AG09309 (cell line): ENCODE data around the gene DENND4A.

Experiments used
- DNase-seq: peaks from one replicate; pipeline ENCODE4 v3.0.0-alpha.2; 2010; ENCODE audit warnings: low read depth
- H3K4me3 ChIP-seq: 2 replicates; pipeline ENCODE4 v1.5.1; 2011; ENCODE audit warnings: mild to moderate bottlenecking, low read depth, low read length, moderate library complexity; ENCODE audit not compliant: control insufficient read depth
- TF ChIP-seq, protein P1 (sequence below): IDR thresholded peaks from 2 replicates; pipeline ENCODE4 v1.5.1; 2011; ENCODE audit warnings: mild to moderate bottlenecking, low read depth, low read length, inconsistent platforms; ENCODE audit not compliant: insufficient read depth, control insufficient read depth; ENCODE audit errors: missing control alignments

The DENND4A gene

DNA sequence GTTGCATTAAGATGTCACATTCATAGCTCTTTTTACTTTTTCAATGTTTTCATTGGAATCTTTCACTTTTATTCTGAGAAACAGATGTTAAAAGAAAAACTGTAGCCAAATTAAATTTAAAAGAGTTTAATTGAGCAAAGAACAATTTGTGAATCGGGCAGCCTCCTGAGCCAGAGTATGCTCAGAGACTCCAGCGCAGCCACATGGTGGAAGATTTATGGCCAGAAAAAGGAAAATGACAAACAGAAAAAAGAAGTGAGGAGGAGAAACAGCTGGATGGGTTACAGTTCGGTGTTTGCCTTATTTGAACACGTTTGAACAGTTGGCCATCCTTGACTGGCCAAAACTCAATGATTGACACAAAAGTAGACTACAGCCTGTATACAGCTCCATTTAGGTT is 43.4 kb upstream of the DENND4A start:
- TF ChIP-seq, protein P1, sequence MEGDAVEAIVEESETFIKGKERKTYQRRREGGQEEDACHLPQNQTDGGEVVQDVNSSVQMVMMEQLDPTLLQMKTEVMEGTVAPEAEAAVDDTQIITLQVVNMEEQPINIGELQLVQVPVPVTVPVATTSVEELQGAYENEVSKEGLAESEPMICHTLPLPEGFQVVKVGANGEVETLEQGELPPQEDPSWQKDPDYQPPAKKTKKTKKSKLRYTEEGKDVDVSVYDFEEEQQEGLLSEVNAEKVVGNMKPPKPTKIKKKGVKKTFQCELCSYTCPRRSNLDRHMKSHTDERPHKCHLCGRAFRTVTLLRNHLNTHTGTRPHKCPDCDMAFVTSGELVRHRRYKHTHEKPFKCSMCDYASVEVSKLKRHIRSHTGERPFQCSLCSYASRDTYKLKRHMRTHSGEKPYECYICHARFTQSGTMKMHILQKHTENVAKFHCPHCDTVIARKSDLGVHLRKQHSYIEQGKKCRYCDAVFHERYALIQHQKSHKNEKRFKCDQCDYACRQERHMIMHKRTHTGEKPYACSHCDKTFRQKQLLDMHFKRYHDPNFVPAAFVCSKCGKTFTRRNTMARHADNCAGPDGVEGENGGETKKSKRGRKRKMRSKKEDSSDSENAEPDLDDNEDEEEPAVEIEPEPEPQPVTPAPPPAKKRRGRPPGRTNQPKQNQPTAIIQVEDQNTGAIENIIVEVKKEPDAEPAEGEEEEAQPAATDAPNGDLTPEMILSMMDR: no peak
- H3K4me3 ChIP-seq: no peak overlapping the region
- no peak for DNase-seq

DNA sequence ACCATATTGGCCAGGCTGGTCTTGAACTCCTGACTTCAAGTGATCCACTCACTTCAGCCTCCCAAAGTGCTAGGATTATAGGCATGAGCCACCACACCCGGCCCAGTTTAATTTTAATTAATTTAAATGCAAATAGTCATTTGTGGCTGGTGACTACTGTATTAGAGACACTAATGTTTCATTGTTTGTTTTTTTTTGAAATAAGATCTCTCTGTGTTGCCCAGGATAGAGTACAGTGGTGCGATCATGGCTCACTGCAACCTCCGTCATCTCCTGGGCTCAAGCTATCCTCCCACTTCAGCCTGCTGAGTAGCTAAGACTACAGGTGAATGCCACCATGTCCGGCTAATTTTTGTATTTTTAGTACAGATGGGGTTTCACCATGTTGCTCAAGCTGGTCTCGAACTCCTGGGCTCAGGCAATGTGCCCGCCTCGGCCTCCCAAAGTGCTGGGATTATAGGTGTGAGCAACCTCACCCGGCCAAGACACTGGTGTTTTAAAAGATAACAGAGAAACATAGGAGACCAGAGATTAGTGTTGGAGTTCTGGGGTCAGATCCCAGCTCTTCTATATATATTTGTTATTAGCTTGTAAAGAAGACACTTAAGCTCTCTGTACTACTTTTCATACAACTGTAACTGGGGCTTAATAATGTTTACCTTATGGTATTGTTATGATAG is 42.6 kb upstream of the DENND4A start:
- no peak for DNase-seq
- TF ChIP-seq, protein P1: no peak
- H3K4me3 ChIP-seq: no peak overlapping the region

DNA sequence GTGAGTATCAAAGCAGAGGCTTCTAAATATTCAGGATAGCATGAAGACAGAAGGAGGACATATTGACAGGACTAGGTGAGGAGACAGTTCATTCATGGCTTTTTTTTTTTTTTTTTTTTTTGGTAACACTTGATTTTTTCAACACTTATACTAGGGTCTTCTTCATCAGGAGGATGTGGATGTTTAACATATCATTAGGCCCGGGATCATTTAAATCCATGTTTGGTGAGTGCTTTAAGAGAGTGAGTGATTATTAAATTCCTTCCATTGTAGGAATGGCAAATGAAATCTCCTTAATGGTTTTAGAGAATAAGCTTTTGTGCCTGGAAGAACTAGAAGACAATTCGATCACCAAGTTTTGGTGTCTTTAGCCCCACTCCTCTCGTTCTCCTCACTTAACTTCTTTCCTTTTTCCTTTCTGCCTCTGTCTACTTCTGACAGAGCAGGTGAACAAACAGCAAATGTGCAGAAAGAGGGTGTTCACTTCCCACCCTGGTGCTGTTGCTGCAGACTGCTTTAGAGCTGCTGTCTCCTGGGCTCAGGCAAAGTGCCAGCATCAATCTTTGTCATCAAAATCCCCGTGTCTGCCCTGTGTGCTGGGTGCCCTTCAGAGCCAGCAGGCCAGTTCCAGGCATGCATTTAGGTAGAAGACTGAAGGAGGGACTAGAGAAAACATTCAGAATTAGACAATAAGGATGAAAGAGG is 41.6 kb upstream of the DENND4A start:
- TF ChIP-seq, protein P1: no peak
- no peak overlapping the region for H3K4me3 ChIP-seq
- no peak for DNase-seq

DNA sequence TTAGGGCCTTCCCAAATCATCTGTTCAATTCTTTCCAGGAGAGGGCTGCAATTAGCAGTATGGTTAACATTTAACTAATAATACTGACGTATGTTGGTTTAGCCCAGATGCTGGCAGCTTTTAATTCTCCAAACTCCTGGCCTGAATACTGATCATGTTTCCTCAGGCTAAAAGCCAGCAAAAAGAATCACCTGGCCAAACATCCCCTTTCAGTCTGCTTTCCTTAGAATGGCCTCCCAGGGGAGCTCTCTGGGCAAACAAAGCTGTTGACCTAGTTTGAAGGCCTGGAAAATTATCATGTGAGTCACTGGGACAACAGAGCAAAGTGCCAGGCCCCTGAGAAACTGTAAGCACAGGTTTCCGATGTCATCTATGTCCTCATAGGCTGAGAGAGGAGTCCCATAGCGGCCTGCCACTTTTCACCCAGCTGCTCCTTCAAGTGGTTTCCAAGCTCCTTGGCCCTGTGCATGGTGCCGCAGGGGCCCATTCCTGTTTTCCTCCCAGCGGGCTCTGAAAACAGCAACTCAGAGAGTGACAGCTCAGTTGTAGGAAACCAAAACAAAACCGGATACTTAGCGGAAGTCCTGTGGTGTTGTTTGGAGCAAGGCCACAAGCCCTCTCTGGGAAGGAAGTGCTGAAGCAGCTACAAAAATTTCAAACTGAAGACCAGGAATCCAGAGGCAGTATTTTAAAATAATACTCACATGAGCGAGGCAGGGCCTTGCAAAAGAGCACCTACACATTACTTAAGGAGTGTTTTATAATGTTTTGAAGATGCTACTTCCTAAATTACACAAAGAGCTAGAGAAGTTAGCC is 40.7 kb upstream of the DENND4A start:
- H3K4me3 ChIP-seq: peak overlapping the region; percentile 15
- TF ChIP-seq, protein P1: peak; percentile 23

DNA sequence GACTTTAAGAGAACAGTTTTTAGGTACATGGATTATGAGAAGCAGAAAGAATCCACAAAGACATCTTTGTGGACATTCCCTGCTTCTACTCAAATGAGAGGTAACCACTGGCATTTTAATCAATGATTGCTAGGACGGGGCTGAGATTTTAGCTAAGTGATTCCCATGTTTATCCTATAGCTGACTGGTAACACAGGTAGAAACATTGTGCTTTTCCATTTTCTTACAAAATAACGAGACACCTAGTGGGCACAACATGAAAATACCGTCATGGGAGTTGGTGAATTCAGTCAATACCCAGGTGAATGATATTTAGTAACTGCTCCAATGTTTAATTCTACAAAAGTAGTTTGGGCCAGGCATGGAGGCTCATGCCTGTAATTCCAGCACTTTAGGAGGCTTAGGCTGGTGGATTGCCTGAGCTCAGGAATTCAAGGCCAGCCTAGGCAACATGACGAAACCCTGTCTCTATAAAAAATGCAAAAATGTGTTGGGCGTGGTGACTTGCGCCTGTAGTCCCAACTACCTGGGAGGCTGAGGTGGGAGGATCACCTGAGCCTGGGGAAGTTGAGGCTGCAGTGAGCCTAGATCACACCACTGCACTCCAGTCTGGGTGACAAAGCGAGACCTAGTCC is 37.2 kb upstream of the DENND4A start:
- TF ChIP-seq, protein P1: peak; percentile 49
- DNase-seq: no peak
- no peak overlapping the region for H3K4me3 ChIP-seq

More for the DNA sequence above, 40.7 kb upstream of the DENND4A start:
- peak; percentile 67 for DNase-seq

DNA sequence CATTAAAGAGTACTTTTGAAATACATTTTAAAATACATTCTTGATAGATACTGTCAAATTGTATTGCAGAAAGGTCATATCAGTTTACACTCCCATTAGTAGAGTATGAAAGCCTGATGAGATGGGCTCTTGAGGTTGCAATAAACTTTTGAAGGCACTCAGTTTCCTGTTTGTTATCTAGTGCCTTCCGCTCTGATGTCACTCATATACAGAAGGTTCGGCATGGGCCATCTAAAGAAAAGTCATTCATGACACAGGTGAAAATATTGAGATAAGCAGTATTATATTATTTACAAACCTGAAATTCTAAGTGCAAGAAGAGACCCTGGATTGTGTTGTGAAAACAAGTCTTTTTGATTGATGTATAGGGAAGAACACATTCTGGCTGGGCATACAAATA is 36.5 kb upstream of the DENND4A start:
- DNase-seq: no peak
- TF ChIP-seq, protein P1: no peak
- no peak overlapping the region for H3K4me3 ChIP-seq
